ENCODE measurements around the gene CSF1. TPM values are rescaled to one million over a fixed set of nuclear protein-coding genes. Genes with fewer than 3 reads are reported as not detected.
"Not testable (repeated sequence)": the region's sequence is repeated elsewhere in the genome, so short reads cannot be mapped to it uniquely, and the experiment has no call there.

The CSF1 gene
- total RNA-seq, 4 donors from 2014 or later: 33.5 to 127 (median 62.3) TPM

DNA sequence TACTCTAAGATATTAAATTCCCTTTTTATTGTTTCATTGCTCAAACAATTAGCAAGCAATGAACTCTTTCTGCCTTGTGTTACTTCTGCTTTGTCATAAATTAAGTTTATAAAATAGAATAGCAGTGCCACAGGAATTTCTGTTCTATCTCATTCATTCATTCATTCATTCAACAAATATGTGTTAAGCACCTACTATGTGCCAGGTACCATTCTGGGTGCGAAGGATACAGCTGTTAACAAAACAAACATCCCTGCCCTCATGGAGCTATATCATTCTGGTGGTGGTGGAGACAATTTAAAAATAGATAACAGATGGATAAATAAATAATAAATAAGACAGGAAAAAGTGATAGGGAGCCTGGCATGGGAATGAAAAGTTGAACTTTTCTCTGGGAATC lies 39.4 kb downstream of the CSF1 start:
- DNase-seq: no peak
- intact Hi-C loops (cut with DNase I): no loop called here
- no peaks in the 10 kb centered on the region for H3K9me3 ChIP-seq
- peaks cover 0 to 6% of the 10 kb centered on the region in 2 donors for H3K4me1 ChIP-seq
- WGBS, 2 donors: 85 to 91% methylated on average over 1 of the region's 1 CpG
- H3K4me3 ChIP-seq (replicated peaks in 1 of 3): no peak overlapping the region
- H3K27ac ChIP-seq: no peak overlapping the region
- no peaks in the 10 kb centered on the region for H3K27me3 ChIP-seq
- no peaks in the 10 kb centered on the region for H3K36me3 ChIP-seq
- TF ChIP-seq, protein P1, sequence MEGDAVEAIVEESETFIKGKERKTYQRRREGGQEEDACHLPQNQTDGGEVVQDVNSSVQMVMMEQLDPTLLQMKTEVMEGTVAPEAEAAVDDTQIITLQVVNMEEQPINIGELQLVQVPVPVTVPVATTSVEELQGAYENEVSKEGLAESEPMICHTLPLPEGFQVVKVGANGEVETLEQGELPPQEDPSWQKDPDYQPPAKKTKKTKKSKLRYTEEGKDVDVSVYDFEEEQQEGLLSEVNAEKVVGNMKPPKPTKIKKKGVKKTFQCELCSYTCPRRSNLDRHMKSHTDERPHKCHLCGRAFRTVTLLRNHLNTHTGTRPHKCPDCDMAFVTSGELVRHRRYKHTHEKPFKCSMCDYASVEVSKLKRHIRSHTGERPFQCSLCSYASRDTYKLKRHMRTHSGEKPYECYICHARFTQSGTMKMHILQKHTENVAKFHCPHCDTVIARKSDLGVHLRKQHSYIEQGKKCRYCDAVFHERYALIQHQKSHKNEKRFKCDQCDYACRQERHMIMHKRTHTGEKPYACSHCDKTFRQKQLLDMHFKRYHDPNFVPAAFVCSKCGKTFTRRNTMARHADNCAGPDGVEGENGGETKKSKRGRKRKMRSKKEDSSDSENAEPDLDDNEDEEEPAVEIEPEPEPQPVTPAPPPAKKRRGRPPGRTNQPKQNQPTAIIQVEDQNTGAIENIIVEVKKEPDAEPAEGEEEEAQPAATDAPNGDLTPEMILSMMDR (IDR thresholded peaks at IDR 0.05): no peak
- TF ChIP-seq POLR2A (IDR thresholded peaks at IDR 0.05): no peak

DNA sequence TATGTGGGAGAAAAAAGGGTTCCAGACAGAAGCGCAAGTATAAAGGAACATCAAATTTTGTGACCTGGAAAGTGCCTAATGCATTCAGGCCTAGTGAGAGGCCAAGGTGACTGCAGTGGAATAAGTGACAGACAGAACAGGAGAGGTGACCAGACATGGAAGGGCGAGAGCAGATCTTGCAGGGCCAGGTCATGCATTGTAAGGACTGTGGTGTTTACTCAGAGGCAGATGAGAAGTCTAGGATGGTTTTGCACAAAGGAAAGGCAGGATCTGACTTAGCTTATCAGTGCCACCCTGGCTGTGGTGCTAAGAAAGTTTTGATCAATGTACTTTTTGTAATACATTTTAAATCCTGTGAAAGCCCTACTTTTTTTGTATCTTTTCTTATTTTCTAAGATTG lies 39.9 kb downstream of the CSF1 start:
- no peaks in the 10 kb centered on the region for H3K27me3 ChIP-seq
- H3K27ac ChIP-seq: no peak overlapping the region
- TF ChIP-seq, protein P1 (IDR thresholded peaks at IDR 0.05): no peak
- TF ChIP-seq POLR2A (IDR thresholded peaks at IDR 0.05): no peak
- no peaks in the 10 kb centered on the region for H3K36me3 ChIP-seq
- peaks cover 0 to 6% of the 10 kb centered on the region in 2 donors for H3K4me1 ChIP-seq
- intact Hi-C loops (cut with DNase I): no loop called here
- no peak overlapping the region for H3K4me3 ChIP-seq (replicated peaks in 1 of 3)
- no peaks in the 10 kb centered on the region for H3K9me3 ChIP-seq
- 93% methylated on average over 2 of the region's 2 CpGs for WGBS, 2 donors
- no peak for DNase-seq

DNA sequence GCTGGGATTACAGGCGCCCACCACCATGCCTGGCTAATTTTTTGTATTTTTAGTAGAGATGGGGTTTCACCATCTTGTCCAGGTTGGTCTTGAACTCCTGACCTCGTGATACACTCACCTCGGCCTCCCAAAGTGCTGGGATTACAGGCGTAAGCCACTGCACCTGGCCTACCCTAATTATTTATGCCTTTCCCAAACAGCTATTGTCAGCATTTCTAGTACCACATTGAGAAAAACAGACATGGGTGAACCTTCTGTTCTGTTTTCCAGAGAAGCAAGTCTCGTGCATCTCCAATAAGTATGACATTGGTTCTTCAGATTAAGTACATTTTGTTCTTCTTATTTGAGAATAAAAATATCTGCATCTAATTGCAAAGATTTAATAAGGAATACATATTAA lies 40.9 kb downstream of the CSF1 start:
- H3K27me3 ChIP-seq; H3K4me1 ChIP-seq; DNase-seq; intact Hi-C loops (cut with DNase I); H3K4me3 ChIP-seq (replicated peaks in 1 of 3); H3K9me3 ChIP-seq; H3K27ac ChIP-seq; H3K36me3 ChIP-seq: not testable (repeated sequence)
- 93 to 94% methylated on average over 5 of the region's 5 CpGs for WGBS, 2 donors

DNA sequence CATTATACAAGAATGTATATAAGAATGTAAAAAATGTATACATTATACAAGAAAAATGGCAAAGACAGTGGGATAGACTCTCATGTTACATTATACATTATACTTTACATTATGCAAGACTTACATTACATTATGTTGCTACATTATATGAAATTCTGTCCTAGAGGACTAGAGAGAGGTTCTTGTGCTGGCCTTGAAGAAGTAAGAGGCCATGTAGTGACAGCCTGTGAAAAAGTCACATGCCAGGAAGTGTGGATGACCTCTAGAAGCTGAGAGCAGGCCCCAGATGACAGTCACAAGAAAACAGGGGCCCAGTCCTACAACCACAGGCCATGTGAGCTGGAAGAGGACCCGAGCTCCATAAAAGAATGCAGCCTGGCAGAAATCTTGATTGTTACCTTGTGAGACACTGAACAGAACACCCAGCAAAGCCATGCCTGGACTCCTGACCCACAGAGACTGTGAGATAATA lies 43.4 kb downstream of the CSF1 start:
- H3K36me3 ChIP-seq: no peaks in the 10 kb centered on the region
- TF ChIP-seq, protein P1 (IDR thresholded peaks at IDR 0.05): no peak
- TF ChIP-seq POLR2A (IDR thresholded peaks at IDR 0.05): no peak
- H3K4me3 ChIP-seq (replicated peaks in 1 of 3): no peak overlapping the region
- H3K9me3 ChIP-seq: no peaks in the 10 kb centered on the region
- no peaks in the 10 kb centered on the region for H3K27me3 ChIP-seq
- DNase-seq: no peak
- 43 to 47% methylated on average over 1 of the region's 1 CpG for WGBS, 2 donors
- intact Hi-C loops (cut with DNase I): no loop called here
- H3K4me1 ChIP-seq: no peaks in the 10 kb centered on the region
- no peak overlapping the region for H3K27ac ChIP-seq

DNA sequence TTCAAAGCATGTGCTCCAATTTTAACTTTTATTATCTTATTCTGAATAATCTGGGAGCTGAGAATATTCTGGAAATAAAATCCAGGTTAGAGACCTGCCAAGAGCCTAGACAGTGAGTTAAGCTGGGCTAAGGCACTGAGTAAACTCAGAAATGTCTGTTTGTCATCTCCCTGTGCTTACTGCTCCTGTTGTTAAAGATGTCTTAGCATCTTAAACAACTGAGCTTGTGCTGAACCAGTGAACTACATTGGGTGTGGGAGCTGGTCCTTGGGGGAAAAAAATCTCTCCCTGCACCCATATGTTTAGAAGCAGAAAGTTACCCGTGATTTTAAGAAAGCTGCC lies 49.0 kb downstream of the CSF1 start:
- intact Hi-C loops (cut with DNase I): no loop called here
- no peaks in the 10 kb centered on the region for H3K27me3 ChIP-seq
- no peak overlapping the region for H3K27ac ChIP-seq
- no peaks in the 10 kb centered on the region for H3K9me3 ChIP-seq
- H3K4me1 ChIP-seq: peaks cover 0 to 12% of the 10 kb centered on the region in 2 donors
- DNase-seq: no peak
- 26 to 36% methylated on average over 1 of the region's 1 CpG for WGBS, 2 donors
- no peaks in the 10 kb centered on the region for H3K36me3 ChIP-seq
- TF ChIP-seq, protein P1 (IDR thresholded peaks at IDR 0.05): no peak
- TF ChIP-seq POLR2A (IDR thresholded peaks at IDR 0.05): no peak
- H3K4me3 ChIP-seq (replicated peaks in 1 of 3): no peak overlapping the region

Measured in thyroid gland (tissue), 4 donors.